GM23248 (cell line): Measurements from ENCODE around the gene KCTD1.

Experiments
- EZH2 ChIP-seq: fragments of 200-600 bp; sonication (generic); IDR thresholded peaks from 2 replicates; pipeline ENCODE4 v1.6.1; 2018; ENCODE audit warnings: antibody characterized with exemption, mild to moderate bottlenecking; ENCODE audit not compliant: insufficient read depth, poor library complexity, severe bottlenecking
- EZH2phosphoT487 ChIP-seq: fragments of 200-600 bp; sonication (generic); IDR thresholded peaks from 2 replicates; pipeline ENCODE4 v1.6.1; 2018; ENCODE audit warnings: antibody characterized with exemption, moderate library complexity, mild to moderate bottlenecking, low read depth; ENCODE audit not compliant: insufficient read depth

DNA sequence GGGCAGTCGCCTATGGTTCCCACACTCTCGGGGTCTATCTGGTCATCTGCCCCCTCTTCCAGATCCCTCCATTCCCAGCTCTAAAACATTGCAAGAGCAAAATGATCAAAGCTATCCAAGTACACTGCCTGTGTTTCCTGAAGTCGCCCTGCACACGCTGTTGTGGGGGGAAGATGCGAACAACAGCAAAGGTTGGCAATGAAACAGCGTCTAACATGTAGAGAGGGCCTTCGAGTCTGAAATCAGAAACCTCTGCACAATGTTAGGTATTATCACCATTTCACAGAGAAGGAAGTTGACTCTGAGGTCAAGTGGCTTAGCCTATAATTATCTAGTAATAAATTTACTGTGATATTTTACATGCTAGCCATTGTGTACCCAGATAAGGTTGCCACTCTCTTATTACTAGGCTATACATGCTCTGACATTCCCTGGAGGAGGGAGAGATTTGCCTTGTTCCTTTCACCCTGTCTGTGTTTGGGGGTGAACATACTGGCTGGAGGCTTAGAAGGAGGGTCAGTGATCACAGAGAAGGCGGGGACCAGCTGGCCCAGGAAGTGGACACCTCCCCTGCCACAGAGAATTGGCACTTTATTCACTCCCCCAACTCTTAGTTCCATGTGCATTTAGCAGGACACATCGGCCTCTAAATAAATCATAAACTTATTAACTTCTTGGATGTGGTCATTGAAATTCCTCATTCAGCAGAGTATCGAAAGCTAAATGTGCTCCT is 36.8 kb downstream of the KCTD1 start:
- no peak for TF ChIP-seq EZH2
- no peak for TF ChIP-seq EZH2phosphoT487
